Fibroblast of skin of scalp (primary cell): Measurements from ENCODE around the gene COG5.

Experiments used
- DNase-seq: peaks from one replicate; pipeline ENCODE4 v3.0.0-alpha.2; 2013

COG5 gene

DNA sequence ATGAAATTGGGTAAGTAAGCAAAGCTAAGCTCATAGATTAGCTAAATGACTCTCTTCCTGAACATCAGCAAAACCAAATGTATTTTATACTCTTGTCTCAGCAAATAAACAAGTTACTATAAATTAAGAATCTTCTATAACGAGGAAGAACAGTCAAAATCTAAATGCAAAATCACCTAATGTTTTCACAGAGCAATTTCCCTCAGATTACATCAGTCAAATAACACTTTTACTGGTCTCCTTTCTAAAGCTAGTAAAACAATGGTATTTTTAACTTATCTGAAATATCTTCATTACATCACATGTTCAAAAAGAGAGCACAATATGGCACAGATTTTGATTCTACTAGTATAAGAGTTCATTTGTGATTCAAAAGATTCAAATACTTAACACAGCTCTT is 110.3 kb downstream of the COG5 start:
- DNase-seq = no peak

DNA sequence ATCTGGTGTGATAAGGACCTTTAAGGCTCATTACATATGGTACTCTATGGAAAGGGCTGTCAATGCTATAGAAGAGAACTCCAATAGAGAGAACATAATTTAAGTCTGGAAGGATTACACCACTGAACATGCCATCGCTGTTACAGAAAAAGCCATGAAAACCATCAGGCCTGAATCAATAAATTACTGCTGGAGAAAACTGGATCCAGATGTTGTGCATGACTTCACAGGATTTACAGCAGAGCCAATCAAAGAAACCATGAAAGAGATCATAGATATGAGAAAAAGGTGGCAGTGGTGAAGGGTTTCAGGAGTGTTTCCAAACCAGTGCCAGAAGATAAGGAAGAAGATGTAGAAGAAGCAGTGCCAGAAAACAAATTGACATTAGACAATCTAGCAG is 112.8 kb downstream of the COG5 start:
- DNase-seq = peak; percentile 6

DNA sequence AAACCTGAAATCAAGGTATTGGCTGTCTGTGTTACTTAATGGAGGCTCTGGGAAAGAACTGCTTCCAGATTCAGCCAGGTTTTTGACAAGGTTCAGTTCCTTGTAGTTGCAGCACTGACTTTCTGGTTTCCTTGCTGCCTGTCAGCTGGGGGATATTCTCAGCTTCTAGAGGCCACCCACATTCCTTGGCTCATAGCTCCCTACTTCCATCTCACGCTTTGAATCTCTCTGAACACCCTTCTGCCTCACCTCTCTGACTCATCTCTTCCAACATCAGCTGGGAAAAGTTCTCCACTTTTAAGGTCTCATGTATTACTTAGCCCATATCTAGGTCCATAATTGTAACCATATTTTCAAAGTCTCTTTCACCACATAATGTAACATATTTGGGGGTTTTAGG is 116.7 kb downstream of the COG5 start:
- no peak for DNase-seq

DNA sequence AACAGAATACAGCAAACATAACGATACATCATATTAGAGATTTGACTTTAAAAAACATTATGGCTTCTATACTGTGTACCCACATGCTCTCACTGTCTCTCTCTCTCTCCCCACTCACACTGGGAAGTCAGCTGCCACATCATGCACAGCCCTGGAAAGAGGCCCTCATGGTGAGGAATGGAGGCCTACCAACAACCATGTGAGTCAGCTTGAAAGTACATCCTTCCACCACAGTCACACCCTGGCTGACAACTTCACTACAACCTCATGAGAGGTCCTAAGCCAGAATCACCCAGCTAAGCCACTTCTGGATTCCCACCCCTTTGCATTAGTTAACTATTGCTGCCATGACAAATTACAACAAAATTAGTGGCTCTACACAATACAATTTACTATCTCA is 117.2 kb downstream of the COG5 start:
- DNase-seq = peak; percentile 53

DNA sequence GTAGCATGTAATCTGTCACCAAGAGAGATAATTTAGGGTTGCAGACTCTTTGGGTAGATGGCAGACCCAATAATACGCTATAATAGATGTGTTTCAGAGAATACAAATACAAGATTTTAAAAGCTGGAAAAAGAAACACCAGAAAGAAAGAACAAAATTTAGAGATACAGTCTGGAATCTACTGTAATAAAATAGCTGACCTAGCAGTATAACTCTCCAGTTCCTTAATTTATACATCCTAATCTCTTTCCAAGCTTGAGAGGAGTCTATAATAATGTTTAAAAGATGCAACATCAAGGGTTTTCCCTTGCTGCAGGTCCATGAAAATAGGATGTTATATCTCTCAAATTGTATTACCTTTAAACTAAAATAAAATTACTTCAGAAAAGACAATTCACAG is 121.0 kb downstream of the COG5 start:
- DNase-seq = no peak

DNA sequence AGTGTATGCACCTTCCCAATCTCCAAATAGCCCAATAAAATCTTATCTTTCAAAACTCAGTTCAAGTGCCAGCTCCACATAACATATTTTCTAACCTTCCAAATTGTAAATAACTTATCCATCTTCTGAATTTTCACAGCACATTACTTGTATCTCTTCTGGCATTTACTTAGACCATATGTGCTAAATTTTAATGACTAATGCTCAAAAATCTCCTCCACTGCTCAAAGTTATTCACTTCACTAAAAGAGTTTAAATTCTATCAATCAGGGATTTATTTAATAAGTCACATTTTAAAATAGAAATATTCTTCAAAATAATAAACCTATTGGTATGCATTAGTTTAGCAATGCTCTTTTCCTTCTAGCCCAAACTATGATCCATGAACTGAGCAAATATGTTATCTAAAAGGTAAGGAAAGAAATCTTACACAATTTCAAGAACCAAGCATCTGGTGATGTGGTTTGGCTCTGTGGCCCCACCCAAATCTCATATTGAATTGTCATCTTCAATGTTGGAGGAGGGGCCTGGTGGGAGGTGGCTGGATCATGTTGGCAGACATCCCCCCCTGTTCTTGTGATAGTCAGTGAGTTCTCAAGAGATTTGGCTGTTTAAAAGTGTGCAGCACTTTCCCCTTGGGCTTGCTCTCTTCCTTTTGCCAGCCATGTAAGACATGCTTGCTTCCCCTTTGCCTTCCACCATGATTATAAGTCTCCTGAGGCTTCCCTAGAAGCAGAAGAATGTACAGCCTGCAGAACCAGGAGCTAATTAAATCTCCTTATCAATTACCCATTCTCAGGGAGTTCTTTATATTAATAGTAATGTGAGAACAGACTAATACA is 121.9 kb downstream of the COG5 start:
- peak; percentile 36 for DNase-seq

DNA sequence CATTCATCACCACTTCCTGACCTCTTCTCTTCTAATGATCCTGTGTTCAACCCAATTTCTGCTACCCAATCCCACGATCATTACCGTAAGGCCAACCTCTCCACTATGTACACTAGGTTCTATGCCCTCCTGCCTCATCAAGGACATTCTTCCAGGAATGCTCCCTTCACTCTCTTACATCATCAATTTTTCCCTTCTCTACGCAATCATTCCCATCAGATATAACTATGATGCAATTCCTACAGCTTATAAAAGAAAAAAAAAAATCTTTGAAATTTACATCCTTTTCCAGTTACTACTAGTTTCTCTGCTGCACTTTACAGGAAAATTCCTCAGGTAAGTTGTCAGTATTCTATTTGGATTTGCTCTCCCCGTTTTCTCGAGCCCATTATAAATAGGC is 124.7 kb downstream of the COG5 start:
- peak; percentile 2 for DNase-seq

DNA sequence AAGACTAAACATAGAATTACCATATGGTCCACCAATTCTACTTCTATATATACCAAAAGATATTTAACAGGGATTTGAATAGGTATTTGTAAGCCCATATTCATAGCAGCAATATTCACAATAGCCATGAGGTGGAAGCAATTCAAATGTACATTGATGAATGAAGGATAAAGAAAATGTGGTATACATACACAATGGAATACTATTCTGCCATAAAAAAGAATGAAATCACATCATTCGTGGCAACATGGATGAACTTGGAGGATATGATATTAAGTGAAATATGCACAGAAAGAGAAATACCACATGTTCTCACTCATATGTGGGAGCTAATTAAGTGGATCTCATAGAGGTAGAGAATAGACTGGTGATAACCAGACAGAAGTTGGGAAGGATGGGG is 128.0 kb downstream of the COG5 start:
- DNase-seq = no peak

DNA sequence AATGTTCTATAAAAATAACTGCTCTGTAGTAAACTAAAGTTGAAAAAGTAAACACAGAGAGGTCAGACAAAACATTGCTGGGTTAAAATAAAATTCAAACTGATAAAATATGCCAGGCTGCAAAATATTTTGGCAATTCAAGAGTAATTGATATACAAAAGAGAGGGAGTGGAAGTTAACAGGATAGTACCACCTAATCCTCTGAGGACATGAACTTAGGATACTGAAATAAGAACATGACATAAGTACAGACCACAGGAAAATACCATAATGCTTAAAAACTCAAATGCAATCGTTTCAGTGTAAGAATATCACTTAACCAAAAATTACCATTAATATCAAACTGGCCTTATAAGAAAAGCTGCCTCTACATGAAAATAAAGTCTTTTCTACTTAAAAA is 131.5 kb downstream of the COG5 start:
- no peak for DNase-seq

DNA sequence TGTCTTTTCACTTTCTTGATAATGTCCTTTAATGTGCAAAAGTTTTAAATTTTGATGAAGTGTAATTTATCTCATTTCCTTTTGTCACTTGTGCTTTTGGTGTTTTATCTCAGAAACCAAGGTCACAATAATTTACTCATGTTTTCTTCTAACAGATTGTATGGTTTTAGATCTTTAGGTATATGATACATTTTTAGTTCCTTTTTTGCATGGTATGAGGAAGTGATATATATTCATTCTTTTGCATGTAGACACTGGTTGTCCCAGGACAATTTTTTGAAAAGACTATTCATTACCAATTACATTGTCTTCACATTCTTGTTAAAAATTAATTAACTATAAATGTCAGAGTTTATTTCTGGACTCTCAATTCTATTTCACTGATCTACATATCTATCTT is 133.7 kb downstream of the COG5 start:
- no peak for DNase-seq

DNA sequence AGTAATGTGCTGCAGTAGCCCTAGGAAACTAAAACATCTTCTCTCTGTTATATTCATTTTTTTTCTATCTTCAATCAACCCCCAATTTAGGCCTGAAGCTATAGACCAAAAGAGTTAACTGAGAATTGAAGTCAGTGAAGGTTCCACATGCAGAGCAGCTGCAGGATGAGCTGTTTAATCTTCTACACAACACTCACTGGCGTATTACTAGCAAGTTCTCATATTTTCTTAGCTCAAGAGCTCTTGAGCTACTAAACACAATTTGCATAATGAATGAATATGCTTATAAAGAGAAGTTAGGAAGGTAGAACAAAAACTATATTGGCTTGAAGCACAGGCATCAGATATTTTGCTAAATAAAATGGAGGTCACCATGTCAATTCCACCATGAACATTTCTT is 135.1 kb downstream of the COG5 start:
- DNase-seq = no peak

DNA sequence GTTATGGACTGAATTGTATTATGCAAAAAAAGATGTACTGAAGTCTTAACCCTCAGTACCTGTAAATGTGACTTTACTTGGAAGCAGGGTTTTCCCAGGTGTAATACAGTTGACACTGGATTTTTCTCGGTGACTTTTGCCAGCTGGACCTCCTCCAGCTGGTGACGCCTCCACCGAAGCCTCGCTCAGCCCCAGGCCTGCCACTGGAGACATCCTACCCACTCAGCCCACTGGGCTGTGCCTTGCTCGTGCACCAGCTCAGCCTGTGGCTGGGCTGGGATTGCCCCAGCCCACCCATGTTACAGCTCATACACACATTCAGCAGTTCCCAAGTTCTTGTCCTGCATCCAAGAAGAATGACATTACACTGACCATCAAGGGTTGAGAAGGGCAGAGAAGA is 136.3 kb downstream of the COG5 start:
- DNase-seq = no peak

DNA sequence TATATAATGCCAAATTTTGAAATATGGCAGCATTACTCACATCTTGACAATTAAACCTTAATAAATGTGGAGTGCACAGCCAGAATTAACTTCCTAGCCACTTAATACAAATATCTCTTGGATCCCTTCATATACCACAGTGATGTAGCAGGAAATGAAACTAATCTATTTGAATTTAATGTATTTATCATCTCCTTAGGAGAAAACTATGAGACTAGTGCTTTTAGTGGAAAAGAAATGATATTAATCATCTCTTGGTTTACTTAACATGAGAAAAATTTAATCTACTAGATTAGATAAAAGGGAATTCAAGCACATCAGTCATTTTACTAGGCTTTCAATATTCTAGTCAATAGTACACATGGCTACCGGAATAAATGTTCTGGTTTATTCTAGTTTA is 149.5 kb downstream of the COG5 start:
- no peak for DNase-seq

DNA sequence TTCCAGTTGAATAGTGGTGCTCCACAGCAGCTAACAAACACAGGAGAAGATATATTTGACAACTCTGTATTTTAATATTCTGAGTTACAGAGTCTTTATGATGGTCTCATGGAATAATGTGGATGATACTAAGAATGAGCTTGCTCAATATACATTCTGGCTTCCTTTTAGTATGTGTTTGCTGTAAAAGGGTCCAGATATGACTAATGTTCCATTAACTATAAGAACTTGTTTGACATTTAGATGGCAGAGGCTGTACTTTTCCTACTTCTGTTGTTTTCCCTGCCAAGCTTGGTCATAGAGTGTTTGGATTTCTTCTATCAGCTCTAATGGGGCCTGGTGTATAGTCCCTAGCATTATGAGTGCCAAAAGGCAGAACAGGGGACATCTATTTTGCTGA is 155.4 kb downstream of the COG5 start:
- no peak for DNase-seq

DNA sequence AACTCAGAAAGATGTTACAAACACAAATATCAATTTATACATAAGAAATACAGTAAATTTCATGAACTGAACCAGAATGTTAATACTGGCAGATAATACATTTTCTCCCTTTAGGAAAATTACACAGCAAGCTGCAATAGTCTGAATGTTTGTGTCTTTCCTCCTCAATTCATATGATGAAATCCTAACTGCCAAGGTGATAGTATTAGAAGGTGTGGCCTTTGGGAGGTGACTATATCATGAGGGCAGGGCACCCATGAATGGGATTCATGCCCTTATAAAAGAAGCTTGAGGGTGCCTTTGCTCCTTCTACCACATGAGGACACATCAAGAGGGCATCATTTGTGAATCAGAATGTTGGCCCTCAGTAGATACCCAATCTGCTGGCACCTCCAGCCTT is 158.2 kb downstream of the COG5 start:
- no peak for DNase-seq

DNA sequence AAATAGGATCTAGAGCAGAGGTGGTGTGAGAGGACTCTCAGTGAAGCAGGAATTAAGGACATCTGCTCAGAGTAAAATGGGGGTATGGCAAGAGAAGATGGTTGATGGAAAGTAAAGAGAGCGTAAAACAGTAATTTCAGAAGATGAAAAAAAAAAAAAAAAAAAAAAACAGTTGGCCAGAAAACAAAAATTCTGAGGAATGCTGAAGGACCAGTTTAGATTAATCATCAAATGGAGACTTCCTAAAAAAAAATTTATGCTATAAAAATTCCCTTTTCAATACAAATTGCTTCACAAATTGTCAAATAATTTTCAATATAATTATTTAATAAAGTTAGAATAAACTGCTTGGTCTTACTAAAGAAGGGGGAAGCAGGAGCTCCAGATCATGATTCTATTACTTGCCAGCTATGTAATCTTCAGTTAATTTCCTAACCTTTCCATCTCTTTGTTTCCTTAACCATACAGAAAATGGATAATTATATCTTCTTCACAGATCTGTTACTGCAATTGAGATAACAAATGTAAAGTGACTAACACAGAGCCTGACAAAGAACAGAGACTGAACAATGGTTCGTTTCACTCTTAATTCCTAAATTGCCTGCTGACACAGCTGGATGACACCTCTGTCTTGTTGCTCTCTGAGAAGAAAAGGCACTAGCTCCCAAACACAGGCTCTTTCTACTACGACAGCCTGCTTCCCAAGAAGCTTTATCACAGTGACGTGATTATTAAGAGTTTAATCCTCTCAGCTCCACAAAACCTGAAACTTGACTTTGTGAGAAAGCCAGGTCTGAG is 158.8 kb downstream of the COG5 start:
- DNase-seq = no peak

DNA sequence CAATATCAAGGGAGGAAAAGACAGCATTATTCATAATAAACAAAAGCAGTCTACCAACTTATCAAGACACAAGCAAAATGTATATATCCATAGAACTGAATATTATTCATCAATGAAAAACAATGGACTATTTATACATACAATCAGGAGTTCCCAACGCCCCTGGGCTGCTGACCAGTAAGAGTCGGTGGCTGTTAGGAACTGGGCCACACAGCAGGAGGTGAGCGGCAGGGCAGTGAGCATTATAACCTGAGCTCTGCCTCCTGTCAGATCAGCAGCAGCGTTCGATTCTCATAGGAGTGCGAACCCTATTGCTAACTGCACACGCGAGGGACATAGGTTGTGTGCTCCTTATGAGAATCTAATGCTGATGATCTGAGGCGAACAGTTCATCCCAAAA is 165.6 kb downstream of the COG5 start:
- no peak for DNase-seq

DNA sequence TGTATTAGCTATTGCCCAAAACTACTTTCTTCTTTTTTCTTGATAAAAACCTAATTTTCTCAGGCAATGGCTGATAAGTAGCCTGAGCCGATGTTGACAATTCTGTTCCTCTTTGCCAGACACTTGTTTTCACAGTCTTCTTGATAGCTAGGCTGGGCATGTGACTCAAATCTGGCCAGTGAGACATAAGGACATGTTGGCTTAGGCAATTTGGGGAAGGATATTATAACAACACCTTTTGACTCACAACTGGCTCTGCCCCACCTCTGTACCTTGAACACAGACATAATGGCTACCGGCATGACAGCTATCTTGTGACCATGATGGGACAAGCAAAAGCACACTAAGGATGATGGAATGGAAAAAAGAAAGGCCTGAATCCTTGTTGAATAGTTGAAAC is 166.7 kb downstream of the COG5 start:
- no peak for DNase-seq

DNA sequence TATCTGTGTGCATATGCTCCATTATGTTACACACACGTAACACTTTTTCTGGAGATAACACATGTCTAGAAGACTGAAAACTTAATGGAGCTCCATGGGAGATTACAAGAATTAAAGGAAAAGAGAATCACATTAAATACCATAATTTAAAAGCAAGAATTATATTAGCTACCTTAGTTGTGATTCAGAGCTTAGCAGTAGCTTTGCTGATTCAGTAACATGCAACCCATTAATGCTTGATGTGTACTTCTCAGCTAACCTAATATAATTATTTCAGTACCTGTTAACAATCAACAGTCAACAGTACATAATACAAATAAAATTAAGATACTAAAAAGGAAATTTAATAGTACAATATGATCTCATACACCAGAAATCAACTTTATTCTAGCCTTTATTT is 167.6 kb downstream of the COG5 start:
- DNase-seq = no peak

DNA sequence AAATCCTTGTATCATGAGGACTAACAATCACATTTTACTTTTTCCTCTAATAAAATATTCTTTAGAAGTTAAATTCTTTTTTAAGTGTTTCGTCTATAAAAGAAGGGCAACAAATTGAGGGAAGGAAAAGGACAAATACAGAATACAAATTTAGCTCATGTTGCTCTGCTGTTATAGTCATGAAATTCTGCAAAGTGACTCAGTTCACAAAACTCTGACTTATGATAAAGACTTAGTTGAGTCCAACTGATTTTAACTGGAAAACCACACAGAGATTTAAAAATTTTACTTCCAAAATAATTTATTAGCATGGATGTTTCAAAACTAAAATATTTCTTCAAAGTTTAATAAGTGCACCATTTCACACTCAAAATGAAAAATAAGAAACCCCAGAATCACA is 168.9 kb downstream of the COG5 start:
- peak; percentile 62 for DNase-seq

DNA sequence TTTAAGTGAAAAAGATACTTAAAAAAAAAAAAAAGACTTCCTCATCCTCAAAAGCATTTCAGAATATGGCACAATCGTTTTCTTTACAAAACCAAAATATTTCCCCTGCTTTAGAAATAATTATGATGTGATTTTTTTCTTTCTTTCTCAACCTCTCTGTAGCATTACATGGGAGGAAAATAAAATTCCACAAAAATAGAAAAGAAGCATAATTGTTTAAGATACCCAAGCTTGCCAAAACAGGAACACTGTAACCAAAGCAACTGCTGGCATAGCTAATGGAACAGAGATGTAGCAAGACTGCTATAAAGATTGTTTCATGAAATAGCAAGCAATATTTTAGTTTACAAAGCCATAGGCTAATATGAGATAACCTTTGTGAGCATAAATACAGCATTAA is 169.4 kb downstream of the COG5 start:
- DNase-seq = peak; percentile 46

DNA sequence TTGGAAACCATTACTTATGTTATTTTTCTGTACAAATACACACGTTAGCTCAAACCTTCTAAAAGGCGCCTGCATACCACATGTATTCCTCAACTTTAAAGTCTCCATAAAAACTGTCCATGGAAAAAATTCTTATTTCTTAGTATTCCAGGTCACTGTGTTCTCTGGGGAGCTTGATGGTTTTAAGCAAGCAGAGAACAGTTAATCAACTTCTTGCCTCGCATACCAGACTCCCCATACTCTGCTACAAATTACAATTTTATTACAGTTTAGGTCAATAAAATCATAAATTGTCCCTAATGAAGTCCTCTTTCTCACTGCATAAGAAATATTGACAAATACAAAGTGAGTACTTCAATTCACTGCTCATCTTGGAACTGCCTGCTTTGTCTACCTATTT is 170.9 kb downstream of the COG5 start:
- peak; percentile 13 for DNase-seq

DNA sequence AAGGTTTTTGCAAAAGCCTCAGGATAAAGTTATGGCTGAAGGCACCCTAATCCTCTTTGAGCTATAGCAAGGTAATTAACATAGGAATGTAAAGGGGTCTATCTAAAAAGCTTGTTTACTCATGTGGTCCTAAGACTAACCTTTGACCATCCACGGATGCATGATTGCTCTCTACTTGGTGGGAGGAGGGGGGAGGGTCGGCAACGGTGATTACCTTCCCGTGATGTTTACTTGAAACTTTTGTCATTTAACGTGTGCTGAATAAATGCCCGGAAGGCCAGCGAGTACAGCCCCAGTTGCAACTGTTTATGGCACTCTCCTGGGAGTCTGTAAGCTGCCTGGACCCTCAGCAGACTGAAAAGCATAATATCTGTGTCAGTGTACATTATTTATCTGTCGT is 172.8 kb downstream of the COG5 start:
- no peak for DNase-seq

DNA sequence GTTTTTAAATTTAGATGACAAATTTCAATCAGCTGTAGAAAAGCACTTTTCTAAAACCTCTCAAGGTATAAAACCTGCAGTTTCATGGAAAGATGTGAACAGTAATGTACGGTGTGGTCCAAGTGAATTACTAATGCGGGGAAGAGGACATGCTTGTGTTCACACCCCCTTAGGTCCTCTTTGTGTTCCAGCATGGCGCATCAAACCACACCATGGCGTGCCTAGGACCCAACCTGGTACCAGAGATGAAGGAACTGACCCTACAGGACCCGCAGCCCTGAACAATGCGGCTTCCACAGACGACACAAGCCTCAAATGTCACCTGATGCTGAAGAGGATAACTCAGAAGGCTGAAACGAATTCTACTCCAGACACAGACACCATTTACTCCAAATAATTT is 175.1 kb downstream of the COG5 start:
- no peak for DNase-seq
